Urothelium cell line (cell line): Measurements from ENCODE around the gene ARID4B.
A peak's percentile ranks its signal among the peaks of the same experiment; 100 is the strongest.
"Not testable (repeated sequence)": the region's sequence is repeated elsewhere in the genome, so short reads cannot be mapped to it uniquely, and the experiment has no call there.

Source experiments
- DNase-seq: peaks from one replicate; pipeline ENCODE4 v3.0.0; 2011; ENCODE audit warnings: low spot score, mixed read lengths
- FAIRE-seq: peaks from 2 replicates; lab custom pipeline; 2011; peaks lifted over from hg19 to GRCh38; lab: Jason Lieb, UNC

The ARID4B gene

GRCh38 chr1:235330918-235331285 lies 2.9 kb upstream of the ARID4B start:
- DNase-seq: no peak
- FAIRE-seq: no peak

- DNase-seq (peak; percentile 8), FAIRE-seq (no peak)
Measured at GRCh38 chr1:235329139-235329902, 1.3 kb upstream of the ARID4B start.

- DNase-seq (peak; percentile 95), FAIRE-seq (peak; percentile 58)
Measured at GRCh38 chr1:235328271-235329138, 526 bp upstream of the ARID4B start, which contains the start of gene GGPS1. Gene GGPS1 (plus strand): TSS chr1:235328570. CDS start chr1:235335265, 6,695 bp downstream.

GRCh38 chr1:235326719-235327558 lies 1.0 kb downstream of the ARID4B start:
- DNase-seq: peak; percentile 16
- FAIRE-seq: no peak

GRCh38 chr1:235325854-235326253 lies 2.1 kb downstream of the ARID4B start:
- DNase-seq (no peak), FAIRE-seq (no peak)

- no peak for FAIRE-seq
Measured at GRCh38 chr1:235325139-235325538, 2.8 kb downstream of the ARID4B start.

GRCh38 chr1:235324296-235324695 lies 3.7 kb downstream of the ARID4B start:
- DNase-seq (no peak), FAIRE-seq (no peak)

More at GRCh38 chr1:235325139-235325538, 2.8 kb downstream of the ARID4B start:
- DNase-seq: no peak

GRCh38 chr1:235320521-235321179 lies 7.3 kb downstream of the ARID4B start:
- no peak for FAIRE-seq
- no peak for DNase-seq

- FAIRE-seq (no peak), DNase-seq (no peak)
Measured at GRCh38 chr1:235319255-235319654, 8.7 kb downstream of the ARID4B start.

GRCh38 chr1:235317168-235317567 lies 10.8 kb downstream of the ARID4B start:
- no peak for DNase-seq

GRCh38 chr1:235315735-235316134 lies 12.2 kb downstream of the ARID4B start:
- FAIRE-seq: no peak
- no peak for DNase-seq

More at GRCh38 chr1:235317168-235317567, 10.8 kb downstream of the ARID4B start:
- no peak for FAIRE-seq

GRCh38 chr1:235315173-235315572 lies 12.8 kb downstream of the ARID4B start:
- DNase-seq (no peak), FAIRE-seq (no peak)

- DNase-seq (no peak), FAIRE-seq (no peak)
Measured at GRCh38 chr1:235313931-235314678, 13.9 kb downstream of the ARID4B start.

GRCh38 chr1:235313262-235313661 lies 14.7 kb downstream of the ARID4B start:
- no peak for DNase-seq
- no peak for FAIRE-seq

- FAIRE-seq, DNase-seq: not testable (repeated sequence)
Measured at GRCh38 chr1:235309206-235309605, 18.8 kb downstream of the ARID4B start.

- no peak for FAIRE-seq
Measured at GRCh38 chr1:235307158-235308124, 20.5 kb downstream of the ARID4B start.

GRCh38 chr1:235304549-235305451 lies 23.2 kb downstream of the ARID4B start:
- no peak for DNase-seq
- FAIRE-seq: no peak

More at GRCh38 chr1:235307158-235308124, 20.5 kb downstream of the ARID4B start:
- no peak for DNase-seq
